HUDEP-2 (cell line): ENCODE results near the gene CUL2.
"Not testable (repeated sequence)": the region's sequence is repeated elsewhere in the genome, so short reads cannot be mapped to it uniquely, and the experiment has no call there.

Experiments used
- DNase-seq, 76 experiments: peaks; one replicate each; lab custom pipeline; 2025; ENCODE audit not compliant: unreplicated experiment in 76 of 76; lab: John Stamatoyannopoulos, UW

Gene CUL2

GRCh38 chr10:35080261-35080660 is 9.9 kb downstream of the CUL2 start:
- DNase-seq = not testable (repeated sequence)

DNA sequence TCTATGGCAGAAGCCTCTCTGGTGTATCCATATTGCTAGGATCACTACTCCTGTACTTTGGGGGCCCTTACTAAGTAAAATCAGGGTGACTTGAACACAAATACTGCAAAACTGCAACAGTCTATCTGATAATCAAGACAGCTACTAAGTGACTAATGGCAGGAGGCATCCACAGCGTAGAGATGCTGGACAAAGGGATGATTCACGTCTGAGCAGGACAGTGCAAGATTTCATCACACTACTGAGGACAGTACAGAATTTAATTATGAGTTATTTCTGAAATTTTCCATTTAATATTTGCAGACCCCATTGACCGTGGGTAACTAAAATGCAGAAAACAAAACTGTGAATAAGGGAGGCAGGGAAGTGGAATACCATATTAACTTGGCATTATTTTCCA is 10.4 kb downstream of the CUL2 start:
- DNase-seq = peak in 1 of 76 experiments; percentile 1

- DNase-seq = no peak
These were observed 10.9 kb downstream of the CUL2 start for GRCh38 chr10:35079265-35079664.

GRCh38 chr10:35075228-35075627 is 14.9 kb downstream of the CUL2 start:
- no peak for DNase-seq

- DNase-seq = no peak
These were observed 15.9 kb downstream of the CUL2 start for GRCh38 chr10:35074266-35074665.

DNA sequence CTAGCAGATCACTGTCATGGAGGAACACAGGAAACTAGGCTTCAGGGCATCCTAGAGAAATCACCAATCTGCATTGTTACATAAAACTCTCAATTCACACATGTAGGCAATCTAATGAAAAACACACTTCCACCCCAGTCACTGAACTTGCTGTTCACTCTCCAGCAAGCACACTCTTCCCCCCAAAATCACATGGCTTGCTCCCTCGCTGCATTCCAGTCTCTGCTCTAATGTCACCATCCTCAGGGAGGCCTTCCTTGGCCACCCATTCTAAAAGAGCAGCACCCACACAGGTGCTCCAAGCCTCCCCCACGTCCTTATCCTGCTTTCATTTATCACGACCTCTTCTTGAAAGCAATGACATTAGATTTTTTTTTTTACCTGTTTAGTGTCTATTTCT is 19.6 kb downstream of the CUL2 start:
- no peak for DNase-seq

DNA sequence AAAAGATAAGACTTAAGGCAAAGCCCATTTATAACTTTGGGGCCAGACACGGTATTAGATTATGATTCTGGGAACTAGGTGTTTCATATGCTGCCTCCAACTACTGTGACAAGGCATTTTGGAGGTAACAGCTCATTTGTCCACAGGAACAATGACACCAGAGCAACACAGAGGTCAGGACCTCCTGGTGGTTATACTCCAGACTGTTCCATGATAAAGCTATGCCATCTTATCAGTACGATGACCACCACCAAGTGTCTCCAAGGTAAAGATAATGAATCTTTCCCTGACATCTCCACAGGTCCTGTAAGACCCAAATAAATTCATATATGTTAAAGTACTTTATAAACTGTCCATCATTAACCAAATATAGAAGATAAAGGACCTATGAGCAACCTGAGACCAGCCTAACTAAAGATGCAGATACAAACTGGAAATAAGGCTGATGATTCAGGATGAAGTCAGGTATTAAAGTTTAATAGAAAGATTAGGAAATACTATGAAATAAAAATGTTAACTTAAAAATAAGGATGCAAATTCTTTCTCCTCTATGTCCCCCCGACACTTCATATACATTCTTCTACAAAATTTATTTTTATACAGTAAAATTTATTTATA is 26.2 kb downstream of the CUL2 start:
- DNase-seq = peak in 12 of 76 experiments; percentile 6 to 47 (median 18)

DNA sequence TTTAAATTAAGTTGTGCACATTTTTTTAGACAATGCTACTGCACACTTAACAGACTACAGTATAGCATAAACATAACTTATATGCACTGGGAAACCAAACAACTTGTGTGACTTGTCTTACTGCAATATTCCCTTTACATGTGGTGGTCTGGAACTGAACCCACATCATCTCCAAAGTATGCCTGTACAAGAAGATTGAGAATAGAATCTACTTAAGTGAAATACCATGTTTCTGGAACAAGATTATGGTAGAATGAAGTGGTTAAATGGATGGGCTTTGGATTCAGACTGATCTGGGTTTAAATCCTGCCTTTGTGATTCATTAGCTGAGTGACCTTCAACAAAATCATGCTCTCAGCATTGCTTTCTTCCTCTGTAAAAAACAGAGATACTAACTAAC is 30.7 kb downstream of the CUL2 start:
- no peak for DNase-seq

DNA sequence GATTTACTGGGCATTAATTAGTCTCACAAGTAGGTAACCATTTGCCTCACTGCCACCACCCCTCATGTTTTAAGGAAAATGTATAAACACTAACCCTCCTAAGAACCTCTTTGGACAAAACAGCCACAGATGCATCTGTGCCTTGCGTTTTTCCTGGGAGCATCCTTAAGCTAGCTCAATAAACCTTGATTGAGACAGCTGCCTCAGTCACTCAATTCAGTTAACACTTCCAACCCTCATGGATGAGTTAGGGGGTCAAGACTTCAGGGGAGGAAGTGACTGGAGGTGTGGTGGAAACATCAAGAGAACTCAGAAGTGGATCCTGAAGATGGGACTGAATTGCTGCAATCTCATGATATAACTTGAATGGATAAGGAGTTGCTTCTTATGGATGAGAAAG is 31.5 kb downstream of the CUL2 start:
- no peak for DNase-seq

GRCh38 chr10:35058134-35058533 is 32.0 kb downstream of the CUL2 start:
- DNase-seq = no peak

- no peak for DNase-seq
These were observed 33.5 kb downstream of the CUL2 start for GRCh38 chr10:35056686-35057085.

GRCh38 chr10:35056133-35056532 is 34.0 kb downstream of the CUL2 start:
- DNase-seq = no peak

DNA sequence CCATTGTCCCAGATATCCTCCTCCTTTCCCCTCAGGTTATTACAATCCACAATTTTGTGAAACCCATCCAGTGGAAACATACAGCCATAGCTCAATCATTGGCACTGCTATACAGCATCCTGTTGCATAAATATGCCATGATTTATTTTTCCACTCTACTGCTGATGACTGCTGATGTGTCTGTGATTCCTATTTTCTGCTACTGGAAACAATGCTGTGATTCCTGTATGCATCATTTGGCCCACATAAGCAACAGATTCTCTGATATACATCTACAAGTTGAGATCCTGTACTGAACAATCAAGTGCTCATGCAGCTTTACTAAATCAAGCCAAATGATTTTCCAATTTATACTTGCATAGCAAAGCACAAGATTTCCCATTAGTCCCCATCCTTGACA is 39.6 kb downstream of the CUL2 start:
- no peak for DNase-seq

DNA sequence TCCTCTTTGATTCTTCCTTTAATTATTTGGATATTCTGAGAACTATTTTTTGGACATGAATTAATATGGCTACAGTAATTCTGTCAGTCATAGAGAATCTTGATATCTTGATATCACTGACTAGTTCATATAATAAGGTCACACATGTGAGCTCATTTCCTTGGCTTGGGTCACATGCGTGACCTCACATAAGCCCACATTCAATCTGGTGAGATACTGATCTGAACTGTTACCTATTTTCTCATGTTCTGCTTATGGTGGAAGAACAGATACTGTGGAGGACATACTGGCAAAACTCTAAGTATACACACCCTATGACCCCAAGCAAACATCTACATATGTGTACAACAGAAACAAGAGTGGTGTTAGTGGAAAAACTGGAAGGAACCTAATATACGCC is 44.1 kb downstream of the CUL2 start:
- DNase-seq = no peak

GRCh38 chr10:35045275-35045674 is 44.9 kb downstream of the CUL2 start:
- not testable (repeated sequence) for DNase-seq

GRCh38 chr10:35043796-35044344 is 46.3 kb downstream of the CUL2 start:
- no peak for DNase-seq

DNA sequence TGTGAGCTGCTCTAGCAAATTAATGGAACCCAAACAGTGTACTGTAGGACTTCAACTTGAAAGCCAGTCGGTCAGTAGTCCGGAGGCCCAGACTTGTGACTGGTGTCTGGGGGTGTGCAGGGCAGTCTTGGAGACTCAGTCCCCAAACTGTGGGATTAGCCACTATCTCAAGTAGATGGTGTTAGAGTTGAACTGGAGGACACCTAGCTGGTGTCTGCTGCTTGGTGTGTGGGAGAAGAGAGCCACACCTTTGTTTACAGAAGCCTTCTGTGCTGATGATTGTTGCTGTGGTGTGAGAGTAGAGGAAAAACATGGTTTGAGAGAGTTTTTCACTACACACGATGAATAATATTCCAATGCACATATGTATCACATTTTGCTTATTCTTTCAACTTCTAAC is 47.4 kb downstream of the CUL2 start:
- DNase-seq = peak in 2 of 76 experiments; percentile 3 to 9

DNA sequence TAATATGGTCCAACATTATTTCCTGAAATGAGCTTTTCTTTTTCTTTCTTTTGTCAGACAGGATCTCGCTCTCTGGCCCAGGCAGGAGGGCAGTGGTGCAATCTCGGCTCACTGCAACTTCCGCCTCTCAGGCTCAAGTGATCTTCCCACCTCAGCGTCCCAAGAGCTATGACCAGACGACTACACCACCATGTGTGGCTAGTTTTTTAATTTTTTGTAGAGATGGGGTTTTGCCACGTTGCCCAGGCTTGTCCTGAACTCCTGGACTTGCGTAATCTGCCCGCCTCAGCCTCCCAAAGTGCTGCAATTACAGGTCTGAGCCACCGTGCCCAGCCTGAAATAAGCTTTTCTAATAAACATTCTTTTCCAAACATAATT is 48.6 kb downstream of the CUL2 start:
- no peak for DNase-seq

- DNase-seq = no peak
These were observed 49.2 kb downstream of the CUL2 start for GRCh38 chr10:35040760-35041501.

DNA sequence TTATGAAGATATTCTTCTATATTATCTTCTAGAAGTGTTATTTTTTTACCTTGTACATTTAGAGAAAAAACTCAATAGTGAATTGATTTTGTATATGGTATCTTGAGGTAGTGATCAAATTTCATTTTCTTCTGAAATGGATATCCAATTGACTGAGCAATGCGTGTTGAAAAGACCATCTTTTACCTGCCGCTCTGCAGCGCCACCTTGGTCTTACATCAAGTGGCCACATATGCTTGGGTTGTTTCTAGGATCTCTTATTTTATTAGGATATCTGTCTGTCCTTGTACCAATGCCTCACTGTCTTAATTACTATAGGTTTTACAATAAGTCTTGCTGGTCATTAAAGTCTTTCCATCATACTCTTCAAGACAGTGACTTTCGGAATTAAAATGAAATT is 53.0 kb downstream of the CUL2 start:
- DNase-seq = no peak

DNA sequence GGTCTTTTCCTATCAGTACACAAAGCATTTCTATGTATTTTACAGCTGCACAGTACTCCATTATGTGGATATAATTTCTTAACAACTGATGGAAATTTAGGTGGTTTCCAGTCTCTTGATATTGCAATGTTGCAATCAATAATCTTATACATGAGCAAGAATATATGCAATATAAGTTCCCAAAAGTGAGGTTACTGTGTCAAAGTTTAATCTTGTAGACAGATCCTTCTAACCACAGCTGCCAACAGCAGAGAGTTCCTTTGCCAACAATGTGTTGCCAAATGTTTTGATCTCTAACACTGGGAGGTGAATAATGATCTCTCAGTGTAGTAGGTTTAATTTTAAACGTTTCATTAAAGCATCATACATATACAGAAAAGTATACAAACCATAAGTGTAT is 54.5 kb downstream of the CUL2 start:
- no peak for DNase-seq

DNA sequence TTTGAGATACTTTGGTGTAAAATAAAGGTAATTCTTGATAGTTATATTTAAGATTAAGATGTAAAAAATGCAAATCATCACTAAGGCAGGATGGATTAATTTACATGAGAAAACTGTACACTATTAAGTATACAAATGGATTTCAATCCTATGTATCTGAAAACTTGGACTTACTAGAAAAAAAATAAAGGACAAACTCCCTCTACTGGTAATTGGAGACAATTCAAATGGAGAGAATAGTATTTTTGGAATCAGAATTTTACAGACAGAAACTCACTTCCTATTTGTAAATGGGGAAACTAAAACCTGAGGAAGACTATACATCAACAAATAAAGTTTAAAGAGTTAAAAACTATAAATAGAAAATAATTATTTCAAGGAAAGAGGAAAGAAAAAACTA is 62.6 kb downstream of the CUL2 start:
- DNase-seq = peak in 2 of 76 experiments; percentile 3 to 13
